Esophagus mucosa (tissue), 1 donor: ENCODE measurements around the gene UPF1. TPM values are rescaled to one million over a fixed set of nuclear protein-coding genes. Genes with fewer than 3 reads are reported as not detected.

Source experiments
- ATAC-seq: fragments of 200-7000 bp; cut with Tn5 transposase; one replicate; pipeline ENCODE4 v1.9.1; 2020
- total RNA-seq: library from RNA; stranded (reverse); gene quantifications from one replicate; pipeline ENCODE4 v1.2.4, GENCODE V29; 2023
- donor health status: DM: yes; HTN: yes; CAD: no.

UPF1 gene
- 38.4 TPM for total RNA-seq

DNA sequence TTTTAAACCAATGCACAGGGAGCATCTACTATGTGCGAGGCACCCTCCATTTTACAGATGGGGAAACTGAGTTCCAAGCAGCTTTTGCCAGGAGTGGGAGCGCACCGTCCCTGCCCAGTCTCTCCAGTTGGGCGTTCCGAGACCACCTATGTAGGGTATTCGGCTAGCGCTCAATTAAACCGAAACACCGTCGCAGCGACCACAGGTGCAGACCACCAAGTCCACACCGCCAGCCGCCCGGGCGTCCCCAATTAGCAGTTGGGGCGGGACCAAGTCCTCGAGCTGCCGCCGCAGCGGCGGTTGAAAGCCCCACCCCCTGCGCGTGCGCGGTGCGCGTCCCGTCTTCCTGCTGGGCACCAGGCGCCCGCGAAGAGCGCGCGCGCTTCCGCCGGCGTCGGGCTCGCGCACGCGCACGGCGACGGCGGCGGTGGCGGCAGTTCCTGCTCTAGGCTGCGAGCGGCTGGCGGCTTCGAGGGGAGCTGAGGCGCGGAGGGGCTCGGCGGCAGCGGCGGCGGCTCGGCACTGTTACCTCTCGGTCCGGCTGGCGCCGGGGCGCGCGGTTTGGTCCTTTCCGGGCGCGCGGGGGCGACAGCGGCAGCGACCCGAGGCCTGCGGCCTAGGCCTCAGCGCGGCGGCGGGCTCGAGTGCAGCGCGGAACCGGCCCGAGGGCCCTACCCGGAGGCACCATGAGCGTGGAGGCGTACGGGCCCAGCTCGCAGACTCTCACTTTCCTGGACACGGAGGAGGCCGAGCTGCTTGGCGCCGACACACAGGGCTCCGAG, at the start of gene UPF1:
TSS of gene UPF1 (plus strand) at position 436 of the 782 bp plus-strand sequence. CDS start at position 687, 251 bp downstream.
- ATAC-seq, result peak; percentile 87

DNA sequence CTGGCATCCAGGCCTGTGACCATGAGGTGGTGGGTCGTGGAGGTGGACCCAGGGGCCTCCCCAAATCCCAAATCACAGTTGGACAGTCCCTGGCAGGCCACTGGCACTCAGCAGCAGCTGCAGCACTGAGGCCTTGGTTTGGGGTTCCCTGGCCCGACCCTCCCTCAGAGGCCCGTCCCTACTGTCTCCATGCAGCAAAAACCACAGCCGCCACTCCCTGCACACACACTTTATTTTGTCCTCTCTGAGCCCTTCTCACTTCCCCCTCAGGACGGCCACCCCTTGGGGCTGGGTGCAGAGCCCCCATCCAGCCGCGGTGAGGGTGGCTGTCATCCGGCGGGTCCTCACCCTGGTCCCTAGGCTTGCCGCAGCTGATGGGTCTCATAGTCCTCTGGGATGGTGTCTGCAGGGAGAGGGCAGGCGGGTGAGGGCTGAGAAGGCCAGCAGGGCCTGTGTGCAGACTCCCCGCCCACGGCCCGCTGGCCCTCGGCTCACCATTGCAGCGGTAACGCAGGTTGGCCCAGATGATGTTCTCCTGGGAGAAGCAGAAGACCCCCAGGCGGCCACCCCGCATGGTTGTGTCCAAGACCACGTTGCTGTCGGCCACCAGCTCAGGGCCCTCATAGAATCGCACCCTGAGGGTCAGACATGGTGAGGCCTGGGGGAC, 49.1 kb upstream of the UPF1 start:
- no peak for ATAC-seq

DNA sequence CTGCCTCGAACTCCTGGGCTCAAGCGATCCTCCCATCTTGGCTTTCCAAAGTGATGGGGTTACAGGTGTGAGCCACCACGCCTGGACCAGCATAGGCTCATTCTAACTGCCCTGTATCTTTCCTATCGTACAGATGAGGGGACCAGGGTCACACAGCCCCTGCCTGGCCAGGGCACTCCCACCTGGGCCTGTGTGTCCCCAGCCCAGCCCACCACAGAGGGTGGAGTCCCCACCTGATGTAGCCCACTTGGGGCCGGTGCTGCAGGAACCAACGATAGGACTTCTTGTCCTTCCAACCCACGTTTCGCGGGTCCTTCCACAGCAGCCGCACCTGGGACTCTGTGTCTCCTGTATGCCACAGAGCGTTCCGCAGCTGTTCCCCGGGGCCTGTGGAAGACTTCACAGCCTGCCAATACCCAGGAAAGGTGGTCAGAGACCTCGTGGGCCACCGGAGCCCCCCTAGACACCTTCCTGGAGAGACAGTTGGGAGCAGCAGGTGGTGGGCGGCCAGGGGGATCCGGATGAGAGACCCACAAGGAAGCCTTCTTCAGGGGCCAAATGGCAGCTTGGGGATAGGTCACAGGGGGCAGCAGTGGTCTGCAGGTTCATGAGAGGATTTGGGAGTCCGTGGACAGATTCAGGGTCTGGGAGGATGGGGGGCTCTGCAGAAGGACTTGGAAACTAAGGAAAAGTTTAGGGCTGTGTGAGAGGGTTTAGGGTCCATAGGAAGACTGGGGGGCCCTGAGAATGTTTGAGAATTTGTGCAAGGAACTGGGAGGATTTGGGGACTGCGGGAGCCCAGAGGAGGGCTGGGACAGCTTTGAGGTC, 47.6 kb upstream of the UPF1 start:
- ATAC-seq, result no peak

DNA sequence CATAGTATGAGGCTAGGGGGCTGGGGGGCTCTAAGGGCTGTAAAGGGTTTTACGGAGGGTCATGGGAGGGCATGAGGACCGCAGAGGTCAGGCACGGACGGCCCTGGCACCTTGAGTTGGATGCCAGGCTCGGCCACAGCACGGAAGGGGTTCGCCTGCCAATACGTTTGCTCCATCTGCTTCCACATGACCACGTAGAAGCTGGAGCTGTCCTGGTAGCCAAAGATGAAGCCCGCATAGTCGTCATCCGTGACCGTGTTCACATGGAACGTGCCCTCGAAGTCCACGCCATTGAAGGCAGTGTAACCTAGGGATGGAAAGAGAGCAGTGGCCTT, 47.0 kb upstream of the UPF1 start:
- no peak for ATAC-seq

DNA sequence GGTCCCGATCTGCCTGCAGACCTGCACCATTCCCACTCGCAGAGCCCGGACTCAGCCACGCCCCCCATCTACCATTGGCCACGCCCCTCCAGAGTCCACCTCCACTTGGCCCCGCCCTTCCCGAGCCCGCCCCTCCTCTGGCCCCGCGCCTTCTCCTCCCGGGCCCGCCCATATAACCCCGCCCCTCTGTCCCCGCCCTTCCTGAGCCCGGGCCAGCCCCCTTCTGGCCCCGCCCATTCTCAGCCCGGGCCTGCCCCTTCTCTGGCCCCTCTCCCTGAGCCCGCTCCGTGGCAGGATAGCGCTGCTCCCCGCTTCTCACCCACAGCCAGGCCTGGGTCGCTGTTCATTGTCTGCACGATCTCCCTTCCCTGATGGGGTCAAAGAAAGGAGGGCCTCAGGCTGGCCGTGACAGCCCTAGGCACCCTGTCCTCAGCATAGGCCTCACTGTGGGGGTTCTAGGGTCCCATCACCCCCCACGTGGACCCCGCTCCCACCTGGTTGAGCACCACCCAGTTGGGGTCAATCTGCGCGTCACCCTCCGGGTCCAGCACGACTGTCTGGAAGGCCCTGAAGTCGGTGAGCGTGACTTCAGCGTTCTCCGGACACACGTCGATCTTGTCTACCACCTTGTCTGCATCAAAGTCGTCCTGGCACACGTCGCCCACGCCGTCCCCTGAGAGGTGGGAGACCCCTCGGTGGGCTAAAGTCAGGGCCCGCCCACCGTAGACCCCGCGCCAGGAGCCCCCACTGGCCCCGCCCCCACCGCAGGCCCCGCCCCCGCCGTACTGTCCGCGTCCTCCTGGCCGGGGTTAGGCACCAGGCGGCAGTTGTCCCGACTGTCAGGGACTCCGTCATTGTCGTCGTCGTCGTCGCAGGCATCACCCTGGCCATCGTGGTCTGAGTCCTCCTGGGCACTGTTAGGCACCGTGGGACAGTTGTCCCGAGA, 46.3 kb upstream of the UPF1 start:
- ATAC-seq, result peak; percentile 67

DNA sequence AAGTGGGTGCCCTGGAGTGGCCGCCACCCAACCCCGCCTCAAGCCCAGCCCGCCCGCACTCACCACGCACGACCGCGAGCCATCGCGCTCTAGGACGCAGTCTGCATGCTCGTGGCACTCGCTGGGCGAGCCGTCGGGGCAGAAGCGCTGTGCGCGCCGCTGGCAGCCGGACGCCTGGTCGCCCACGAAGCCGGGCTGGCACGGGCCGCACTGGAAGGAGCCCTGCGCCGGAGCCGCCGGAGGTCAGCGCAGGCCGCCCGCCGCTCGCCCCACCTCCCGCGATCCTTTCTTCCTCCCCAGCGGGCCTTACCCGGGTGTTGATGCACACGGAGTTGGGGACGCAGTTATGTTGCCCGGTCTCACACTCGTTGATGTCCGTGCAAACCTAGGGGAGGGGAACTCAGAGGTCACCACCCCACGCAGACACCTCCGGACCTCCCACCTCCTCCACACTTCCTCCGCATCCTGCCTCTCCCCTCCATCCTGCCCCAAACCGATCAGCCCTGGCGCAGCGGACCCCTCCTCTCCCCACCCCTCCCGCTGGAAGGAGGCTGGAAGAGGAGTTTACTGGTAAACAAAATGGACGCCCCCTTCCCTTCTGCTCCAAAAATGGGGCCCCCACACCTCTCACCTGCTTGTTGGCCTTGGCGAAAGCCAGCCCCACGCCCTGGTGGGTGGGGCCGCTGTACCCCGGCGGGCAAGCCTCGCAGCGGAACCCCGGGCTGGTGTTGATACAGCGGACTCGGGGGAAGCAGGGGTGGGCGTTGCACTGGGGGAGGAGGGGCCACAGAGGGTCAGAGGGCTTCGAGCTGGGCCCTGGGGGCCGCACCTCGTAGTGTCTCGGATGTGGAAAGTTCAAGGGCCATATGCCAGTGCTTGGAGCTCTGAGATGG, 43.0 kb upstream of the UPF1 start:
- no peak for ATAC-seq

DNA sequence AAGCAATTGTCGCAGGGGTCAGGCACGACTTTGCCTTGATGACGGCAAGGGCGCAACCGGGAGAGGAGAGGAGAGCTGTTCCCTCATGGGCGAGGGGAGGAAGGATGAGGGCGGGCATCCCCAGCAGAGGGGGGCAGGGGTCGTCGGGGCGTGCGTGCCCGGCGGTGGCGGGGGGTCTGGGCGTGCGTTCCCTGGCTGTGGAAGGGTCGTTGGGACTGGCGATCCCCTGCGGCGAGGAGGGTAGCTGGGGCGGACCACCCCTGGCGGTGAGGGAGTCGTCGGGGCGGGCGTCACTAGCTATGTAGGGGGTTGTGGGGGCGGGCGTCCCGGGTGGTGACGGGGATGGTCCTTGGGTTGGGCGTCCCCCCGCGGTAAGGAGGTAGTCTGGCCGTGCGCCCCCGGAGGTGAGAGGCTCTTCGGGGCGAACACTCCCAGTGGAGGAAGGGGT, 42.3 kb upstream of the UPF1 start:
- no peak for ATAC-seq

DNA sequence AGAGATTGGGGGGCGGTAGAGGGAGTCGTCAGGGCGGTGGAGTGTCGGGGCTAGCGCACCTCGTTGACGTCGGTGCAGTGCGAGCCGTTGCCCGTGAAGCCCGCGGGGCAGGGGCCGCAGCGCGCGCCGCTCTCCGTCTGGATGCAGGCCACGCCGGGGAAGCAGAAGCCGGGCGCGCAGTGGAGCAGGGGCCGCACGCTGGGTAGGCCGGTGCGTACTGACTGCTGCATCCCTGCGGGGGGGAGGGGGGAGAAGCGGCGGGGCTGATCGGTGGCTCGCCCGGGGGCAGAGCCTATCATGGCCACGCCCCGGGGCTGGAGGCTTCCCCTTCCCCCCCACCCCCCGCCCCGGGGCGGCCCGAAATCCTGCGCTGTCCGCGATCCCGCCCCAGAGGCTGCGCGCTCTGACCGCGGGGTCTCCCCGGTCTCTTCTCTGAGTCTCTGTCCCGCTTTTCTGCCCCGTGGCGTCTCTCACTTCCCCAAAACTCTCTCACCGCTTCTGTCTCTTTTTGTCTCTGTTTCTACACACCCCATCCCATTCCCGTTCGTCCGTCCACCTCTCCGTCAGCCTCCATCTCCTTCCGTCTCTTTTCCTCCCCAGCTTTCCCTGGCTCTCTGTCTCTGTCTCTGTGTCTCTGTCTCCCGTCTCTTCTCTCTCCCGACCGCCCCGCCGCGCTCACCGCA, 41.7 kb upstream of the UPF1 start:
- no peak for ATAC-seq

DNA sequence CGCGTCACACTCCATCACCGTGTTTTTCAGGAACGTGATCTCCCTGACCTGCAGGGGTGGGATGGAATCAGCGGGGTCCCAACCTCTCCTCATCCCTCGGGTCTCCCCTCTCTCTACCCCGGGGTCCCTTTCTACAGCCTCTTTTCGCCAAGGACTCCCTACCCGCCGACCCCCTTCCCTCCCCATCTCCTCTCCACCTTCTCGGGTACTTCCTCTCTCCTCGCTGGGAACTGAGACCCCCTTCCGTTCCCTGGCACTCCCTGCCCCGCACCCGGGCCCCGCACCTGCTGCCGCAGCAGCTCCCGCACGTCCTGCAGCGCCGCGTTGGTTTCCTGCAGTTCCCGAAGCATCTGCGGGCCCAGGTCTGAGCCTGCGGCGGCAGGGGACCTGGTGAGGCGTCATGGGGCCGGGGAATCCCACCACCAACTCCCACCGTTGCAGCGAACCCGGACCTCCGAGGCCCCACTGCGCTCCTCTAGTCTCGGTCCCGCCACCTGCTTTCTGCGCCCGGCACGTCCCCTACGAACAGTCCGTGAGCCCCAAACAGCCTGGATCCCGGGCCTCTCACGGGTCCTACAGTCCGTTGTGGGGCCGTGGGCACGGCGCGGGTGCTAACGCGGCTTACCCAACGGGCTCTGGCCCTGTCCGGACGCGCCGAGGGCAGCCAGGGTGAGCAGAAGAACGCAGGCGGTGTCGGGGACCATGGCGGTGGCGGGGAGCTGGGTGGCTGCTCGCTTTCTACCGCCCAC, 41.0 kb upstream of the UPF1 start, which contains the start of gene COMP:
TSS of gene COMP (minus strand) at position 740 of the 749 bp plus-strand sequence. CDS start at position 704, 36 bp downstream.
- no peak for ATAC-seq

DNA sequence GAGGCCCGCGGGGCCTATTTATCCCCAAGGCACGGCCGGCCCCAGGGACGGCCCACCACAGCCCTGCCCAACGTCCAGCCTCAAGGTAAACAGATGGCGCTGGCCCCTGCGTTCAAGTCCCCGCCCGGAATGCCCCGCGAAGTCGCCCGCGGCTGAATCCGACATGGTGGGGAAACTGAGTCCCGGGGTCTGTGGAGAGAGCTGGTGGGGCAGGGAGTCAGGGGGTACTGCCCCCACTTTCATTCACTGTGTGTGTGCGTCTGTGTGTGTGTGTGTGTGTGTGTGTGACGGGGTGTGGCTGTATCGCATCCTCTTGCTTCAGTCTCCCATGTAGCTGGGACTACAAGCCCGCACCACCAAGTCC, 40.5 kb upstream of the UPF1 start:
- no peak for ATAC-seq

DNA sequence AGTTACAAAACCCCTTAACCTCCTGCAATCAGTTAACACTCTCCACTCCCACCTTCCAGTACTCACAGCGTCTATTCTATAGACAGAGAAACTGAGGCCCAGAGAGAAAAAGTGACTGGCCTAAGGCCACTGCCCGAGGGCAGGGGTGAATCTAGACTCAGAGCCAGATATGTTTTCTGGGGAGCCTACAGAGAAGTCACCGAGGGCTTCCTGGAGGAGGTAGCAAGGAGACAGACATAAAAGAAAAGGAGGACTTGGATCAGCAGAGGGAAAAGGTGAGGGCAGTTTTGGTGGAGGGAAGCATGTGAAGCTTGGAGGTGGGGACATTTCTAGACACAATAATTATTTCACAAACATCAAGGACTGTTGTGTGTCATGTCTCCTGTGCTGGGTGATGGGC, 39.1 kb upstream of the UPF1 start:
- no peak for ATAC-seq

DNA sequence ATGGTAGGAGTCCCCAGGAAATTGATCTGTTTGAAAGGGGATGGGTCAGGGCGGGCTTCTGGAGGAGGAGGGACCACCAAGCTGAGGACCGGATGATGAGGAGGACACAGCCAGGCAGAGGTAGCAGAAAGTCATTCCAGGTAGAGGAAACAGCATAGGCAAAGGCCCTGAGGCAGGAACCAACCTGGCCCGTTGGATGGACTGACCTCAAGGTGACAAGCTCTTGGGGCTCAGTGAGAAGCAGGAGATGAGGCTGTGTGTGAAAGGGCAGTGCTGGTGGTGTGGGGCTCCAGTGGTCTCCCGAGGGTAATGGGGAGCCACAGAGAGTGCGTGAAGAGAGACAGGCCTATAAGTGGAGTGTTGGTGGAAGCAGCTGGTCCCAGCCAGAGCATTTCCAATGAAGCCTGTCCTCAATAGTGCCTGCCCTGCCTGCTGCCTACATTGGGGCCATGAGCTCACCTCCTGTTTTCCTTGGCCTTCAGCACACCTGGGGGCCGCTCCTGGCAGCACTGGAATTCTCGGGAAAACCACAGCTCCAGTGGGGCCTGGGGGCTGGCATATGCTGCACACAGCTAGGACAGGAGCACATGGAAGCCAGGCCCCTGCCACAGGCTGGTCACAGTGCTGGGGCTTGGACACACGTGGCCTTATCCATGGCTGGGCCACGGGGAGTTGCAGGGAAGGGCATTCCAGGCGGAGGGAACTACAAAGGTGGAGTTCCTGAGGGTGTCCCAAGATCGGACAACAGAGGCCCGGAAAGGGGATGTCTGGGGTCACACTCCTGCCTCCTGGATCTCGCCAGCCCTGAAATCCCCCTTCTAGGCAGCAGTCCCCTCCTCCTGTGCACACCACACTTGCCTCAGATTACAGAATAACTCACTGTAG, 38.4 kb upstream of the UPF1 start:
- ATAC-seq, result no peak

DNA sequence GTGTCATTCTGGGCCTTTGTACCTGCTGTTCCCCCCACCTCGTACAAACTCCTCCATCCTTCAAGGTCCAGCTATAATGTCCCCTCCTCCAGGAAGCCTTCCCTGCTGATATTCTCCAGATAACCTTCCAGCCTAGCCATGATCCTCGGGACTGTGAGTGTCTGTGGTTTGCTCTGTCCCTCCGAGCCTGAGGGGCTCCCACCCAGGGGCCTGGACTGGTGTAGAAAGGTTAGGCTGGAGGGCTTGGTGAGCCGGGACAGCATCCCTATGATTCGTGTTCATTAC, 37.8 kb upstream of the UPF1 start:
- ATAC-seq, result no peak

DNA sequence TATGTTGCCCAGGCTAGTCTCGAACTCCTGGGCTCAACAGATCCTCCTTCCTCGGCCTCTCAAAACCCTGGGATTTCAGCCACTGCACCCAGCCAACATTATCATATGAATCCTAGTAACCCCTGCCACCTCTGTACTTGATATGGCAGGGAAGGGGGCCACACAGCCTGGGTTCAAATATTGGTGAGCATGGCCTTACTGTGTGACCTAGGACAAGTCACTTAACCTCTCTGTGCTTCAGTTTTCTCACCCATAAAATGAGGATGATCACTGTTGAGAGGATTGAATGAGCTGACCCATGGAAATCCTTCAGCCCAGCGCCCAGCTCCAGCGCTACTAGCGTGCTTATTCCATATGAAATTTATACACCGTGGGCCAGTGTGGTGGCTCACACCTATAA, 37.1 kb upstream of the UPF1 start:
- no peak for ATAC-seq

DNA sequence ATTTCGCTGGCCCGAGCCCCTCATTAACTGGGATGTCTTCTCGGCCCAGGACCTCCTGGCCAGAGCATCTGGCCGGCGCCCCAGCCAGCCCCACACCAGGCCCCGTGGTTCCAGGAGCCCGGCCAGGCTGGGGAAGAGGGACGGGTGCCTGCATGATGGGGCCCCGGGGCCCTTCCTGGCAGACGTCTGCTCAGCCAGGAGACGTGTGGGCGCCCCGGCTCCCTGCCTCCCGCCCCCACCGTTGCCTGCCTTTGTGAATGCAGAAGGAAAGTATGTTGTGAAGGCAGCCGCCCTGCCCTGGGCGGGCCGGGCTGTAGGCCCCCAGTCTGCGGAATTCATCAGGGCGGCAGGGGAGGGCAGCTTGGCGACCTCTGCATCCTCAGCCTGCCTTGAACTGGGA, 36.2 kb upstream of the UPF1 start:
- ATAC-seq, result no peak

DNA sequence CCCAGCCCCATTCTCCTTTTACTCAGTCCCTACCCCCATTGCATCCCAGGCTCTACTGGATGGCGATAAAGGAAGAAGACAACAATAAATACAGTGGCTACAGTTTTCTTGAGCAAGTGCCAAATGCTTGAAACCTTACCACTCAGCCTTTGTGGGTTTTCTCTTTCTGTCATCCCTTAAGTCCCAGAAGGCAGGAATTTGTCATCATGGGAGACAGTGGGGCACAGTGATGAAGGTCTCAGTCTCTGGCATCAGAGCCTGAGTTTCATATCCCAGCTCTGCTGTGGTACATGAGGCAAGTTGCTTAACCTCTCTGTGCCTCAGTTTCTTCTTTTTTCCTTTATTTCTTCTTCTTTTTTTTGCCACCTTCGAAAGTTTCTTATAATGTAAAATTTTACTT, 35.5 kb upstream of the UPF1 start:
- no peak for ATAC-seq

DNA sequence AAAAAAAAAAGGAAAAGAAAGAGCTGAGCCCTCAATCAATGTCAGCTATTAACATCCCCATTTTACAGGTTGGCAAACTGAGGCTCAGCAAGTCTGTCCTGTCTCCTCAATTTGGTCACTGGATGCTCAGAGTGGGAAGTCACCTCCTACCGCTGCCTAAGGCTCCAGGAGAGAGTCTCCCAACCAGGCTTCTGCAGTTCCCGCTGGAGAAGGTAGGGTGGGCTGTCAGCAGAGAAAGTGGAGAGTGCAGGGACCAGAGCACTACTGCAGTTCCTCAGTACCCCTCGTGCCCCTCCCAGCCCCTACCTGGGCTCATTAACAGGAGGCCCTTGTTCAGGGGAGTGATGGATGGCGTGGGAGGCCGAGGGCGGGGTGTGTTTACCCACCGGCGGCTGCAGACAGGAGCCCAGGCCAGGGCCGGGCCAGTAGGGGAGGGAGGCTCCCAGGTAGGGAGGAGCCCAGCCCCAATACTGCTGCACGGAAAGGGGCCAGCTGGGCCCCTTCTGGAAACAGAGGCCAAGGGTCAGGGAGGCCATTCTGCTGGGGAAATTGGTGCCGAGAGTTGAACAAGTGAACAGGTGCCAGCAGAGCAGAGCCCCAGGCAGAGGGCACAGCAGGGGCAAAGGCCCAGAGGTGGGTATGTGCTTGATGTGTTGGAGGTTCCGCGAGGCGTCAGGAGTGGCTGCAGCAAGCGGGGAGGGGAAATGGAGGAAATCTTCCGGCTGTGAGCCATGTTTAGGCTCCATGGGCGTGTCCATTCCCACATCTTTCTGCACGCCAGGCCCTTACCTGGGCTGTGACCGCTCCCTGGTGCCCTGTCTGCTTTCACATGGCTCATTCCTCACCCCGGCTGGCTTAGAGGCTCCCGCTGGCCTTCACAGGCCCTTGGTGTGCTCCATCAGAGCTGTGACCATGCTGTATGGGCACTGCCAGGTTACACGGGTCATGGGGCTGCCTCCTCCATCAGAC, 33.1 kb upstream of the UPF1 start:
- ATAC-seq, result peak; percentile 64
